HG03039 (cell line): ENCODE data around the gene RAB8A.
"Not testable (repeated sequence)": the region's sequence is repeated elsewhere in the genome, so short reads cannot be mapped to it uniquely, and the experiment has no call there.

ENCODE experiments used
- ATAC-seq: cut with Tn5 transposase; IDR thresholded peaks from one replicate; pipeline ENCODE4 v1.9.1; 2021; ENCODE audit warnings: mild to moderate bottlenecking, moderate library complexity; ENCODE audit not compliant: unreplicated experiment

The RAB8A gene

DNA sequence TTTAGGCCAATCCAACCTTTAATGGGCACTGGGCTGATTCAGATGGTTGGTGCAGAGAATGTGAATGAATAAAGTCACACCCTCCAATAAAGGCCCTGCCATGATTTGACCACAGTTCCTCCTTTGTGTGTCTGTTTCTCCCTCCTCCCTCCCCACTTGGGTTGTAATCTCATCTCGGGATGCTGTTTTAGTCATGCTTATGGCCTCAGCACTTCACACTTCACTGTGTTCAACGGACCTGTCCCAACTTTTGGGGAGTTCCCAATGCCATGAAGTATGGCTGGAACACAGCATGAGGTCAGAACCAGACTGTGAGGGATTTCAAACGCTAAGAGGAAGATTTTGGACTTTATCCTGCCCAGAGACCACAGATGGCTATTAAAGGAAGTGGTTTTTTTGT, 5.6 kb upstream of the RAB8A start:
- no peak for ATAC-seq

DNA sequence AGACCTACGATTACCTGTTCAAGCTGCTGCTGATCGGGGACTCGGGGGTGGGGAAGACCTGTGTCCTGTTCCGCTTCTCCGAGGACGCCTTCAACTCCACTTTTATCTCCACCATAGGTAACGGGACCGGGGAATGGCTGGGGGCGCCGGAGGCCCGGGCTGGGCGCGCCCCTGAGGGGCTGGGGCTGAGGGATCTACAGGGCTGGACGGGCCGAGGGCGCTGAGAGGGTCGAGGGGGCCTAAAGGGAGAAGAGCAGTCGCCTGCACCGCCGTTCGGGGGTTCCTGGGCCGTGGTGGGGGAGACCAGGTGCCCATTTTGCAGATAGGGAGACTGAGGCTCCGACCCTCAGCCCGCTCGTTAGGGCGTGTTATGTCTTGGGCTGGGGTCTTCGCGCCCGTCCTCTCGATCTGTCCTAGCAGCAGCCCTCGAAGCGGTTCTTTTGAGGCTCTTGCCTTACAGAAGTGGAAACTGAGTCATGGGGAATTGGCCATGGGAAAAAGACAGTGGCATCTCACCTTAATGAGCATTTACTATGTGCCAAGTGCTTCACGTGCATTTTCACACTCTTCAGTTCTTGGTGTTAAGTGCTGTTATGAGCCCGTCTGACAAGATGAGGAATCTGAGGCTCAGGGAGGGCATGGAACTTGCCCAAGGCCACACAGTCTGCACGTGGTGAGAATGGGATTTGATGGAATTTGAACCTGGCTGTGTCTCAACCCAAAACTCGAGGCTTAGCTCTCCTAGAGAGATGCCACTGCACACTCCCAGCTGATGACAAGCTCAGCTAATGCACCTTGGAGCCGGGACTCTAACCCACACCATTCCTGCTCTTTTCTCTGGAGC, 442 bp downstream of the RAB8A start:
- ATAC-seq, result no peak

DNA sequence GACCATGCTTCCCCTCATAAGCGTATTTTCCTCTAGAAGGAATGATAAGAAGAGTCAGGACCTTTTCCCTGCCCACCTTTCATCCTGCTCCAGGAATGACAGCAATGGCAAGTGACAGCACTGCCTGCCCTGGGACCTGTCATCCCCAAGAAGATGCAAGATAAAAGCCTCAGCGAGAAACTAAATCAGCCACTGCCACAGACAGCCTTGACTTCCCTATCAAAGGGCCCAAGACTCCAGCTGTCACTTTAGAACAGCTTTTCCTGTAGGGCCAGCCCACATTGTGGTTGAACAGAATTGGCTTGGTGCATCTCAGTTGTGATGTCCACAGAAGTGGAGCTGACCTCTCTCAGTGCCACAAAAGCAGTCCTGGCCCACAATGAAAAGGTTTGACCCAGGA, 1.1 kb downstream of the RAB8A start:
- ATAC-seq, result no peak

GRCh38 chr19:16113727-16114126, 2.0 kb downstream of the RAB8A start:
- no peak for ATAC-seq

DNA sequence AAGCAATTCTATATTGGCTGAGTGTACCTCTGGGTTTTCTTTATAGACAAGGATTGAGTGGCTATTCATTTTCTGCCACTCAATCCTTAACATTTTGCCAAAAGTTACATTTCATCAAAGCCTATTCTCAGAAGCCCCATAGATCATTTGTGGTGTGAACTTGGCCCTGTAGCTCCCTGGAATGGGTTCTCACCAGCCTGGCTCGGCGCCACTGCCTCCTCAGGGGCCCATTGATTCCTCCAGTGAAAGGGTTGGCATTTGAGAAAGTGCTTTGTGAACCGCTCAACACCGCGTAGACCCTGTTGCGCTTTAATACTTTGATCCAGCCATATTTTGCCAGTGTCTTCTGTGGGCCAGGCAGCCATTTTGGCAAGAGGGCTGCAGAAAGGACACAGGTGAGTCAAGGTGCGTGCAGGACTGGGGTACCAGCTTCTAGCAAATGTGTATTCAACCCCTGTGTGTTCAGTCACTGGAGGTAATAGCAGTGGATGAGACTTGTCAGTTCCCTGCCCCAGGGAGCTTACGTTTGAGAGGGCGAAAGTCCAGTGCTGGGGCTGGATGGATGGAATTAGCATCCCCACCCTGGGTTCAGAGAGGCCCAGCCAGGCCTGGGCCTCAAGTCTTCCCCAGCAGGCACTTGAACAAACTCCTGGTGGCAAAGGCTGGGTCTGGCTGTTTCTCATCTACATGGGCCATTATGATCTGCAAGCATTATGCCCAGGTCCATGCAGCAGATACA, 3.8 kb downstream of the RAB8A start:
- ATAC-seq, result no peak

- no peak for ATAC-seq
Measured at GRCh38 chr19:16116067-16116466, 4.4 kb downstream of the RAB8A start.

GRCh38 chr19:16117594-16118033, 5.9 kb downstream of the RAB8A start:
- ATAC-seq, result no peak

- ATAC-seq, result peak; percentile 63
Measured at GRCh38 chr19:16118489-16119033, 6.9 kb downstream of the RAB8A start.

GRCh38 chr19:16119075-16119857, 7.6 kb downstream of the RAB8A start:
- not testable (repeated sequence) for ATAC-seq

GRCh38 chr19:16121141-16121540, 9.5 kb downstream of the RAB8A start:
- ATAC-seq, result no peak

- no peak for ATAC-seq
Measured at GRCh38 chr19:16121967-16122366, 10.3 kb downstream of the RAB8A start.

DNA sequence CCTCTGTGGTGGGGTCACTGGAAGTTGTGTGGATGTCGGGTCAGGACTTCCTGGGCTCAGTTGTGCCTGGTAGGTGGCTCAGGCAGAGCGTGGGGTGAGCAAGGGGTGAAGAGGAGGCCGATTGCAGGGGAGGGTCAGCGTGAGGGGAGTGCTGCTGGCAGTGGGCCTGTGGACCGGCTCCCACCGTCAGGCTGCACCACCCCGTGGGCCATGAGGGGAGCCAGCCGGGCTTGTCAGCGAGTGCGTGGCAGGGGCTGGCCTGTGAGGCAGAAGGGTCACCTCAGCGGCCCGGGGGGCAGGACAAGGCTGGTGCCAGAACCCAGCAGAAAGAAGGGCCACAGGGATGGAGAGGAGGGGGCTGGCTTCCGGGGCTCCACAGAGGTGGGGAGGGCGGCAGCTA, 13.3 kb downstream of the RAB8A start:
- no peak for ATAC-seq

GRCh38 chr19:16125737-16126495, 14.2 kb downstream of the RAB8A start:
- ATAC-seq, result no peak

- no peak for ATAC-seq
Measured at GRCh38 chr19:16127080-16127479, 15.4 kb downstream of the RAB8A start.

- no peak for ATAC-seq
Measured at GRCh38 chr19:16127776-16128371, 16.2 kb downstream of the RAB8A start.

DNA sequence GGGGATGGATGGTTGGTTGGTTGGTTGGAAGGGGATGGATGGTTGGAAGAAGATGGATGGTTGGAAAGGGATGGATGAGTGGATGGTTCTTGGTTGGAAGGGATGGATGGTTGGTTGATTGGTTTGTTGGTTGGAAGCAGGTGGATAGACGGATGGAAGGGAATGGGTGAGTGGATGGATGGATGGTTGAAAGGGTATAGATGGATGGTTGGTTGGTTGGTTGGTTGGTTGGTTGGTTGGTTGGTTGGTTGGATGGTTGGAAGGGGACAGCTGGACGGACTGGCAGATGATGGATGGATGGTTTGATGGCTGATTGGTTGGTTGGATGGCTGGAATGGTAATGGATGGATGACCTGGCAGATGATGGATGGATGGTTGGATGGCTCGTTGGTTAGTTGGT, 20.0 kb downstream of the RAB8A start:
- ATAC-seq, result no peak

- no peak for ATAC-seq
Measured at GRCh38 chr19:16133818-16134217, 22.1 kb downstream of the RAB8A start.

GRCh38 chr19:16134510-16134909, 22.8 kb downstream of the RAB8A start:
- no peak for ATAC-seq

DNA sequence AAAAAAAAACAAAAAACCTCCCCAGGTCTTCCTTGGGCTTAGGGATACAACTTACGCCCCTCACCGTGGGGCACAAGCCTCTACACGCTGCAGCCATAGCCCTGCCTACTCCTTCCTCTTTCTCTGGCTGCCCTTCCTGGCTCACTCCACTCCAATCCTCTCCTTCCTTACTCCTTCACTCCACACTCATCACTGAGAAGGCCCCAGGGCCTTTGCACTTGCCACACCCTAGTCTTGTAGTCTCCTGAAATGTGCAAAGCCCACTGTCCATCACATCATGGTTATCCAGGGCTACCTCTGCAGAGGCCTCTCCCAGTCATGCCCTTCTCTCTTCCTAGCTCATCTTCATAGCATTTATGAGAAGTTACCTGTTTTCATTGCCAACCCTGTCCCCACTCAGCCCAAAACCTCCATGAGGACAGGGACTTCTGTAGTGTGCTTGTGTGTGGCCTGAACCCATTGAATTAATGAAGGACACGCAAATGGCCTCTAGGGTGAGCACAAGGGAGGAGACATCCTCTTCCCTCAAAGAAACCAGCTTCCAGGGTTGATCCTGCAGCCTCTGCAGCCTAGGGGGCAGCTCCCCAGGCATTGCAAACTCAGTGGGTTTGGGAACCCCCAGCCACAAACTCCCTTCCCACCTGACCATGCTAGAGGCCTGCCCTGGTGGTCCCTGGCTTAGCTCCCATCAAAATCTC, 23.9 kb downstream of the RAB8A start:
- ATAC-seq, result no peak
